ENCODE data around the gene LRRC32. TPM values are rescaled to one million over a fixed set of nuclear protein-coding genes. Genes with fewer than 3 reads are reported as not detected.

LRRC32 gene
- total and polyA plus RNA-seq, 10 of the 15 experiments (the other 5 are each of a cell fraction or from before 2014, with no cell fraction given): 0.56 to 20.8 (median 7.4) TPM

DNA sequence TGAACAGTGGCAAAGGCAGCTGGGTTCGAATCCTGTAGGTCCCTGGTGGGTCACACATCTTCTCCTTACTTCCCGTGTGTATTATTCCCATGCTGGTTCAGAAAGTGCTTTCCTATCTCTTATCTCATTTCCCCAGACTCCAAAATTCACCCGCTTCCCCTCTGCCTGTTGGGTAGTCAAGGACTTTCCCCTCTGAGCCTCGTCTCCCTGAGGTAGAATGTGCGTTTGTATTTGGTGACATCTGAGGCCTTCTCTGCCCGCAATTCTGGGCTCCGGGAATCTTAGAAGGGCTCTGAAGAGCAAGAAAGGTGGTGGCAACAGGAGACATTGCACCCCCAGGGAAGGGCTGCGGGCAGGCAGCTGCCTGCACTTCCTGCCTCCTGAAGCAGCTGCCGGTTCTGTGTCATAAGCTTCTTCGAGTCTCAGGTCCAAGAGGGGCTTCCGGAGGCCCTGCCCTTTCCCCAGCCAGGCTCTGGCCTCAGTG lies 5.9 kb downstream of the LRRC32 start:
- 46% methylated on average over 11 of the region's 11 CpGs for WGBS (ENCODE audit: insufficient coverage, insufficient replicate concordance, low lambda C conversion rate, missing lambda C conversion rate)
- peak; percentile 41 for FAIRE-seq
- ChIA-PET RAD21 (ENCODE audit: unreplicated experiment) (interaction anchor here (1.1 to 3.2 kb wide), 4 partner anchors 9 to 66 kb away, joined by 3 to 23 read pairs (median 4); no protein-coding TSS in a partner anchor), SMC1A (ENCODE audit: uncharacterized antibody, unreplicated experiment) (interaction anchor here (0.8 to 2.3 kb wide), 6 partner anchors 8 to 66 kb away, joined by 4 to 9 read pairs (median 6); no protein-coding TSS in a partner anchor), POLR2A (interaction anchor here (1.4 to 2.9 kb wide), 3 partner anchors 9 to 35 kb away, joined by 3 to 15 read pairs (median 3); no protein-coding TSS in a partner anchor), CTCF (interaction anchor here (0.9 to 3.6 kb wide), 6 partner anchors 9 to 66 kb away, joined by 3 to 12 read pairs (median 4); no protein-coding TSS in a partner anchor)
- Histone ChIP-seq H3K79me2 (ENCODE audit: control insufficient read depth, insufficient read depth, low read length) (no peaks in the 10 kb centered on the region), H3K9me3 (replicated peaks; ENCODE audit: control insufficient read depth, insufficient read depth, low read length) (no peaks in the 10 kb centered on the region), H3K36me3 (ENCODE audit: control insufficient read depth in 2 of 2, insufficient read depth in 2 of 2, low read length in 1 of 2) (no peaks in the 10 kb centered on the region), H3K27ac (ENCODE audit: control insufficient read depth, insufficient read depth) (no peak overlapping the region), H3K9ac (ENCODE audit: control insufficient read depth, insufficient read depth, low read length) (0 out of 2 replicates have a peak overlapping the region, but pooled peaks have one; percentile 8), H3K4me3 (no peak overlapping the region), H3K4me1 (ENCODE audit: control insufficient read depth, insufficient read depth, low read length) (peaks cover 35% of the 10 kb centered on the region), H4K20me1 (ENCODE audit: control insufficient read depth, insufficient read depth) (no peaks in the 10 kb centered on the region), H3K27me3 (replicated peaks in 1 of 2; ENCODE audit: control insufficient read depth in 2 of 2, insufficient read depth in 2 of 2, low read length in 1 of 2) (peaks cover under 1 to 2% of the 10 kb centered on the region in 2 experiments; a peak in 3 of 4 replicates), H3K4me2 (ENCODE audit: control insufficient read depth, insufficient read depth) (peak overlapping the region; percentile 49; the same call in 1 of the 2 replicates), H2AFZ (ENCODE audit: control insufficient read depth, low read depth, low read length) (peak overlapping the region; percentile 59)
- TF ChIP-seq ETV6 (conservative IDR thresholded peaks at IDR 0.05 in 1 of 2, IDR thresholded peaks at IDR 0.05 in 1 of 2; ENCODE audit: borderline replicate concordance in 1 of 2, low read depth in 1 of 2) (0 out of 4 replicates have a peak, but pooled peaks of 1 of the 2 experiments have one; percentile 30), JUND (IDR thresholded peaks at IDR 0.05; ENCODE audit: low read depth, low read length) (no peak), TCF12 (IDR thresholded peaks at IDR 0.05; ENCODE audit: low read depth, low read length) (0 out of 2 replicates have a peak, but pooled peaks have one; percentile 42), EED (IDR thresholded peaks at IDR 0.05; ENCODE audit: low read depth) (peak; percentile 69), TCF3 (IDR thresholded peaks at IDR 0.05; ENCODE audit: borderline replicate concordance, insufficient read depth, low read depth, low read length) (0 out of 2 replicates have a peak, but pooled peaks have one; percentile 23), IKZF2 (IDR thresholded peaks at IDR 0.05) (0 out of 4 replicates have a peak, but pooled peaks have one; percentile 12 to 25)
- intact Hi-C loops (cut with micrococcal nuclease; ENCODE audit: unreplicated experiment) (no loop called here), in situ Hi-C loops (cut with MboI) (no loop called here)
- DNase-seq (ENCODE audit: low read depth, low spot score): no peak
- peak; percentile 35 for ATAC-seq
- BruUV-seq (replicated peaks): no TSS peak
